Mesendoderm (in vitro differentiated cells): ENCODE results near the gene MAD1L1.

Experiments
- DNase-seq: peaks from one replicate; pipeline ENCODE4 v3.0.0; 2013
- H2AK5ac ChIP-seq: 2 replicates; pipeline ENCODE4 v1.6.1; 2013; ENCODE audit warnings: low read length, inconsistent platforms
- H2BK120ac ChIP-seq: 2 replicates; pipeline ENCODE4 v1.6.1; 2013; ENCODE audit warnings: low read depth, mild to moderate bottlenecking, low read length, moderate library complexity, mixed read lengths
- H2BK15ac ChIP-seq: replicated peaks from 2 replicates; pipeline ENCODE4 v1.6.1; 2013; ENCODE audit warnings: low read depth, mild to moderate bottlenecking, moderate library complexity
- H2BK5ac ChIP-seq: 2 replicates; pipeline ENCODE4 v1.6.1; 2013; ENCODE audit warnings: low read length, inconsistent platforms
- H3K18ac ChIP-seq: 2 replicates; pipeline ENCODE4 v1.6.1; 2013; ENCODE audit warnings: mild to moderate bottlenecking, low read length, mixed read lengths
- H3K23ac ChIP-seq: one replicate; pipeline ENCODE4 v1.6.1; 2013; ENCODE audit warnings: low read length
- H3K27ac ChIP-seq: 2 replicates; pipeline ENCODE4 v1.5.1; 2013; ENCODE audit warnings: low read depth, mild to moderate bottlenecking, inconsistent platforms, low read length, moderate library complexity
- H3K27me3 ChIP-seq: 2 replicates; pipeline ENCODE4 v1.6.1; 2013; ENCODE audit warnings: low read length, control low read depth, mild to moderate bottlenecking, inconsistent platforms; ENCODE audit not compliant: insufficient read depth, poor library complexity
- H3K36me3 ChIP-seq: 2 replicates; pipeline ENCODE4 v1.6.1; 2013; ENCODE audit warnings: low read length, inconsistent platforms; ENCODE audit not compliant: control insufficient read depth, insufficient read depth
- H3K4ac ChIP-seq: one replicate; pipeline ENCODE4 v1.6.1; 2013; ENCODE audit warnings: low read depth, mild to moderate bottlenecking, low read length, moderate library complexity
- H3K4me1 ChIP-seq: 2 replicates; pipeline ENCODE4 v1.6.1; 2013; ENCODE audit warnings: low read depth, low read length, inconsistent platforms; ENCODE audit not compliant: control insufficient read depth
- H3K4me2 ChIP-seq: 2 replicates; pipeline ENCODE4 v1.6.1; 2013; ENCODE audit warnings: low read length
- H3K4me3 ChIP-seq: 2 replicates; pipeline ENCODE4 v1.5.1; 2013; ENCODE audit warnings: mild to moderate bottlenecking, low read length
- H3K56ac ChIP-seq: one replicate; pipeline ENCODE4 v1.6.1; 2013; ENCODE audit warnings: low read length
- H3K79me1 ChIP-seq: 2 replicates; pipeline ENCODE4 v1.6.1; 2013; ENCODE audit warnings: low read length, inconsistent platforms
- H3K79me2 ChIP-seq: 2 replicates; pipeline ENCODE4 v1.6.1; 2013; ENCODE audit warnings: mild to moderate bottlenecking, low read length; ENCODE audit not compliant: control insufficient read depth, insufficient read depth
- H3K9ac ChIP-seq: 2 replicates; pipeline ENCODE4 v1.6.1; 2013; ENCODE audit warnings: low read length, inconsistent platforms
- H4K5ac ChIP-seq: one replicate; pipeline ENCODE4 v1.6.1; 2013; ENCODE audit warnings: low read length
- H4K8ac ChIP-seq: one replicate; pipeline ENCODE4 v1.6.1; 2013; ENCODE audit warnings: low read depth, mild to moderate bottlenecking, control low read depth, low read length, moderate library complexity
- WGBS: extraction: QIAGEN DNeasy Blood & Tissue Kit; methylation state at CpG from one replicate; pipeline ENCODE4 v1.1.7; 2013; ENCODE audit warnings: low lambda C conversion rate, missing lambda C conversion rate; ENCODE audit not compliant: insufficient coverage; ENCODE audit errors: extremely low coverage; 5-methylcytosine and 5-hydroxymethylcytosine counted together

The MAD1L1 gene

GRCh38 chr7:2024567-2024918, 208.2 kb downstream of the MAD1L1 start:
- Histone ChIP-seq H2BK15ac (no peak overlapping the region), H2BK120ac (no peak overlapping the region), H3K4ac (no peak overlapping the region), H3K36me3 (no peaks in the 10 kb centered on the region), H4K5ac (no peak overlapping the region), H3K4me2 (no peak overlapping the region), H3K79me1 (no peaks in the 10 kb centered on the region), H3K56ac (no peak overlapping the region), H3K23ac (no peak overlapping the region), H2BK5ac (no peak overlapping the region), H3K79me2 (no peaks in the 10 kb centered on the region), H2AK5ac (no peak overlapping the region), H4K8ac (no peak overlapping the region), H3K4me3 (no peak overlapping the region), H3K27ac (no peak overlapping the region), H3K9ac (no peak overlapping the region), H3K18ac (no peak overlapping the region), H3K4me1 (no peaks in the 10 kb centered on the region), H3K27me3 (no peaks in the 10 kb centered on the region)
- WGBS, result no CpG with 5 or more reads among the region's 4 CpGs
- no peak for DNase-seq

- DNase-seq, result peak; percentile 42
- Histone ChIP-seq H4K8ac (no peak overlapping the region), H3K79me2 (no peaks in the 10 kb centered on the region), H3K79me1 (no peaks in the 10 kb centered on the region), H3K56ac (no peak overlapping the region), H3K27ac (no peak overlapping the region), H2BK120ac (no peak overlapping the region), H3K18ac (no peak overlapping the region), H3K23ac (no peak overlapping the region), H3K27me3 (no peaks in the 10 kb centered on the region), H2AK5ac (no peak overlapping the region), H3K4me2 (no peak overlapping the region), H3K4ac (no peak overlapping the region), H3K36me3 (no peaks in the 10 kb centered on the region), H3K4me1 (no peaks in the 10 kb centered on the region), H3K4me3 (no peak overlapping the region), H4K5ac (no peak overlapping the region), H3K9ac (no peak overlapping the region), H2BK5ac (no peak overlapping the region), H2BK15ac (no peak overlapping the region)
- no CpG with 5 or more reads among the region's 7 CpGs for WGBS
These were observed 208.7 kb downstream of the MAD1L1 start for GRCh38 chr7:2023877-2024566.

GRCh38 chr7:2022737-2023250, 210.0 kb downstream of the MAD1L1 start:
- Histone ChIP-seq H3K4me3 (no peak overlapping the region), H3K27ac (no peak overlapping the region), H3K4me1 (no peaks in the 10 kb centered on the region), H3K56ac (no peak overlapping the region), H2BK15ac (no peak overlapping the region), H3K79me2 (no peaks in the 10 kb centered on the region), H2BK5ac (no peak overlapping the region), H2BK120ac (no peak overlapping the region), H3K36me3 (no peaks in the 10 kb centered on the region), H3K18ac (no peak overlapping the region), H4K8ac (no peak overlapping the region), H3K23ac (no peak overlapping the region), H3K4ac (no peak overlapping the region), H4K5ac (no peak overlapping the region), H3K9ac (no peak overlapping the region), H3K27me3 (no peaks in the 10 kb centered on the region), H2AK5ac (no peak overlapping the region), H3K79me1 (no peaks in the 10 kb centered on the region), H3K4me2 (no peak overlapping the region)
- DNase-seq, result no peak
- no CpG with 5 or more reads among the region's 8 CpGs for WGBS

DNA sequence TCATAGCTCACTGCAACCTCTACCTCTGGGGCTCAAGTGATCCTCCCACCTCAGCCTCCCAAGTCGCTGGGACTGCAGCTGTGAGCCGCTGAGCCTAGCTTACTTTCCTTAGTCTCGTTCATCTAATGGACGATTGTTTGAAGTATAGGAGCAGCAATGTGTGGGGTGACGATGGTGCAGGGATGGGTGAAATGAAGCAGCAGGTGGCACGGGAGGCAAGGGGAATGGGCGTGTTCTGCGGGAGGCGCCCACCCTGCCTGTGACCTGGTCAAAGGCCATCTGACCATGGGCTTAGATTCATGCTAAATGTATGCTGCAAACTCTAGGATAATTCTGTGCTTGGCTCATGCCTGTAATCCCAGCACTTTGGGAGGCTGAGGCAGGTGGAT, 210.7 kb downstream of the MAD1L1 start:
- no peaks in the 10 kb centered on the region for H3K79me1 ChIP-seq
- H3K23ac ChIP-seq, result no peak overlapping the region
- no peak overlapping the region for H3K56ac ChIP-seq
- no peaks in the 10 kb centered on the region for H3K4me1 ChIP-seq
- no peak overlapping the region for H3K18ac ChIP-seq
- H3K79me2 ChIP-seq, result no peaks in the 10 kb centered on the region
- no peak overlapping the region for H2BK5ac ChIP-seq
- H3K27me3 ChIP-seq, result no peaks in the 10 kb centered on the region
- no peak overlapping the region for H4K5ac ChIP-seq
- no peak overlapping the region for H2AK5ac ChIP-seq
- WGBS, result no CpG with 5 or more reads among the region's 9 CpGs
- H3K4me3 ChIP-seq, result no peak overlapping the region
- no peak overlapping the region for H2BK15ac ChIP-seq
- no peak overlapping the region for H3K9ac ChIP-seq
- H3K4me2 ChIP-seq, result no peak overlapping the region
- H2BK120ac ChIP-seq, result no peak overlapping the region
- H3K36me3 ChIP-seq, result no peaks in the 10 kb centered on the region
- H3K27ac ChIP-seq, result no peak overlapping the region
- DNase-seq, result no peak
- H4K8ac ChIP-seq, result no peak overlapping the region
- H3K4ac ChIP-seq, result no peak overlapping the region

DNA sequence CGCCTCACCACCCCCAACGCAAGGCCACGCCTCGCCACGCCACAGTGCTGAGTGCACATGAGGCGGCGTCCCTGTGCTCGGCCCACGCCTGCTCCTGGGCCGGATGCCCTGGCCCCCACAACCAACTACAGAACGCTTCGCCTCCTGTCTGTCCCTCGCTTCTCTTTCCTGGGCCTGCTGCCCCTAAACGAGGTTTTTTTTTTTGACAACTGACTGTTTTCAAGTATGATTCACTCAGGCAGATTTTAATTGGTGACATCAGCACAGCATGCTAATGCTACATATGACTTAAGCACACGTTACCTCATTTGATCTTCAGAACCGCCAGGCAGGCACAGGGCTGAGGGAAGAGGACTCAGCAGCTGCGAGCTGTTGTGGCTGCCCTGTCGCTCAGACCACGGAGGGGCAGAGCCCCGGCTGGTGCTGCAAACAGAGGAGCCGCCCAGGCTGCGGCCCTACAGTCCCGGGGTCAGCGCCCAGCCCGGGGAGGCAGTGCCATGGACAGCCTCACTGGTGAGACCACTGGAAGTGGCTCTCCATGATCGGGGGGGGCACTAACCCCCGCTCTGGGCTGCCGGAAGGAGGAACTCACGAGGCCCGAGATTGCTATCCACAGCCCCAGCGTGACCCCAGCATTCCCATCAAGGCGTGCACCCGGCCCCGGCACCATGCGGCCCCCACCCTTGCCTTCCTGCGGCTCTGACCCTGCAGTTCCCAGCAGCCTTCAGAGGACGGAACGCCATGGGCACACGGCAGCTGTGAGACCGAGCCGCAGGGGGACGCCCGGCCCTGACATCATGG, 212.8 kb downstream of the MAD1L1 start:
- H3K4me1 ChIP-seq, result no peaks in the 10 kb centered on the region
- H3K18ac ChIP-seq, result no peak overlapping the region
- H4K8ac ChIP-seq, result no peak overlapping the region
- H2BK120ac ChIP-seq, result no peak overlapping the region
- H3K79me1 ChIP-seq, result no peaks in the 10 kb centered on the region
- H2AK5ac ChIP-seq, result no peak overlapping the region
- H3K4ac ChIP-seq, result no peak overlapping the region
- H2BK15ac ChIP-seq, result no peak overlapping the region
- no peaks in the 10 kb centered on the region for H3K36me3 ChIP-seq
- H3K23ac ChIP-seq, result no peak overlapping the region
- no CpG with 5 or more reads among the region's 43 CpGs for WGBS
- no peaks in the 10 kb centered on the region for H3K79me2 ChIP-seq
- H3K4me2 ChIP-seq, result no peak overlapping the region
- no peak overlapping the region for H3K9ac ChIP-seq
- no peaks in the 10 kb centered on the region for H3K27me3 ChIP-seq
- no peak overlapping the region for H3K4me3 ChIP-seq
- no peak overlapping the region for H3K27ac ChIP-seq
- H4K5ac ChIP-seq, result no peak overlapping the region
- no peak overlapping the region for H3K56ac ChIP-seq
- H2BK5ac ChIP-seq, result no peak overlapping the region
- DNase-seq, result peak; percentile 25
